C4-2B (cell line): ENCODE measurements around the gene NCOA1.

Source experiments
- ZFX ChIP-seq: fragments of 450-650 bp; IDR thresholded peaks from 2 replicates; pipeline ENCODE4 v1.6.1; 2017
- TF ChIP-seq, protein P1 (sequence below): fragments of 450-650 bp; conservative IDR thresholded peaks from 2 replicates; pipeline ENCODE4 v1.5.1; 2017; ENCODE audit warnings: mild to moderate bottlenecking

DNA sequence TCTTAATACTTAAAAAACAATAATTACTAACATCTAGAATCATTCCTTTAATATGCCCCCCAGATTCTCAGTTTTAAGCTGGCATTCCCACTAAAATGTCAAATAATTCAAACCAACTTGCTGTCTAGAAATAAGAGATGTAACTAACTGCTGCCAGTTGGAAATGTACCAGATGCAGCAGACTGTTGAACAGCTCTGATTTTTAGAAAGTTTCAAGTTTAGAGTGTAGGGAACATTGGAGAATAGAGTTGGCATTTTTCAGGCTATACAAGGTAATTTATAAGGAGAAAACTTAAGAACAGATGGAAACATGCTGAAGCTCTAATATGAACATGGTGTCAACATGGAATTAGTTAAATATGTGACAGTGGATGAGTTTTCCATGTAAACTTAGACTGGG is 200.8 kb downstream of the NCOA1 start:
- TF ChIP-seq, protein P1, sequence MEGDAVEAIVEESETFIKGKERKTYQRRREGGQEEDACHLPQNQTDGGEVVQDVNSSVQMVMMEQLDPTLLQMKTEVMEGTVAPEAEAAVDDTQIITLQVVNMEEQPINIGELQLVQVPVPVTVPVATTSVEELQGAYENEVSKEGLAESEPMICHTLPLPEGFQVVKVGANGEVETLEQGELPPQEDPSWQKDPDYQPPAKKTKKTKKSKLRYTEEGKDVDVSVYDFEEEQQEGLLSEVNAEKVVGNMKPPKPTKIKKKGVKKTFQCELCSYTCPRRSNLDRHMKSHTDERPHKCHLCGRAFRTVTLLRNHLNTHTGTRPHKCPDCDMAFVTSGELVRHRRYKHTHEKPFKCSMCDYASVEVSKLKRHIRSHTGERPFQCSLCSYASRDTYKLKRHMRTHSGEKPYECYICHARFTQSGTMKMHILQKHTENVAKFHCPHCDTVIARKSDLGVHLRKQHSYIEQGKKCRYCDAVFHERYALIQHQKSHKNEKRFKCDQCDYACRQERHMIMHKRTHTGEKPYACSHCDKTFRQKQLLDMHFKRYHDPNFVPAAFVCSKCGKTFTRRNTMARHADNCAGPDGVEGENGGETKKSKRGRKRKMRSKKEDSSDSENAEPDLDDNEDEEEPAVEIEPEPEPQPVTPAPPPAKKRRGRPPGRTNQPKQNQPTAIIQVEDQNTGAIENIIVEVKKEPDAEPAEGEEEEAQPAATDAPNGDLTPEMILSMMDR: no peak
- TF ChIP-seq ZFX: no peak
